T-cell (primary cell): Measurements from ENCODE around the gene SLC6A6. TPM values are rescaled to one million over a fixed set of nuclear protein-coding genes. Genes with fewer than 3 reads are reported as not detected.

Experiments
- ATAC-seq, 4 experiments: fragments of 200-7000 bp in 3 of 4; fragments of 150-1000 bp in 1 of 4; cut with Tn5 transposase; replicated peaks in 1 of 4; 1 replicate in 3 of 4; 2 replicates in 1 of 4; pipeline ENCODE4 v1.10.0; 2021; ENCODE audit warnings: moderate library complexity in 3 of 4, mild to moderate bottlenecking in 2 of 4, moderate number of reproducible peaks in 1 of 4
- CTCF ChIA-PET, 2 donors: fragments of 300-600 bp; sonication (Branson Sonifier 250); formaldehyde crosslinking; loops; one replicate each; lab custom pipeline; 2022; ENCODE audit warnings: antibody characterized with exemption in 2 of 2; lab: Charles Lee
- POLR2A ChIA-PET, 2 donors: fragments of 300-600 bp; sonication (Branson Sonifier 250); formaldehyde crosslinking; loops; one replicate each; lab custom pipeline; 2022; ENCODE audit warnings: antibody characterized with exemption in 2 of 2; lab: Charles Lee
- DNase-seq, 35 experiments: peaks; one replicate each; pipeline versions ENCODE4 v3.0.0 to v3.0.0-alpha.2; 2013 to 2023
- H3K27ac ChIP-seq: one replicate; pipeline ENCODE4 v1.5.1; 2013; ENCODE audit warnings: low read length
- H3K27me3 ChIP-seq, 2 experiments: replicated peaks in 1 of 2; 1 replicate in 1 of 2; 2 replicates in 1 of 2; pipeline versions ENCODE4 v1.6.1 to v1.7.0; 2013; ENCODE audit warnings: low read length in 1 of 2, mixed read lengths in 1 of 2; ENCODE audit not compliant: control insufficient read depth in 2 of 2, insufficient read depth in 2 of 2; ENCODE audit errors: extremely low read depth in 1 of 2
- H3K36me3 ChIP-seq, 2 donors: 1 replicate in 1 of 2; 2 replicates in 1 of 2; pipeline versions ENCODE4 v1.6.1 to v1.7.0; 2013; ENCODE audit warnings: low read length in 1 of 2; ENCODE audit not compliant: control insufficient read depth in 2 of 2, insufficient read depth in 1 of 2; ENCODE audit errors: extremely low read depth in 1 of 2
- H3K4me1 ChIP-seq, 2 experiments: 1 replicate in 1 of 2; 2 replicates in 1 of 2; pipeline versions ENCODE4 v1.6.1 to v1.7.0; 2013; ENCODE audit warnings: low read length in 2 of 2, mixed read lengths in 1 of 2; ENCODE audit not compliant: insufficient read depth in 2 of 2, control insufficient read depth in 1 of 2; ENCODE audit errors: extremely low read depth in 1 of 2
- H3K4me3 ChIP-seq, 2 donors: 1 replicate in 1 of 2; 2 replicates in 1 of 2; pipeline versions ENCODE4 v1.5.1 to v1.7.0; 2013; ENCODE audit warnings: mild to moderate bottlenecking in 2 of 2, low read length in 1 of 2, moderate library complexity in 1 of 2; ENCODE audit not compliant: control insufficient read depth in 1 of 2; ENCODE audit errors: extremely low read depth in 1 of 2
- H3K9me3 ChIP-seq: 2 replicates; pipeline ENCODE4 v1.7.0; 2013
- H3K27ac Mint-ChIP-seq, 2 donors: one replicate each; pipeline ENCODE4 v1.8.0; 2020 to 2021; ENCODE audit warnings: mild to moderate bottlenecking in 2 of 2, mixed read lengths in 2 of 2
- H3K27me3 Mint-ChIP-seq, 2 donors: one replicate each; pipeline ENCODE4 v1.8.0; 2021 to 2022; ENCODE audit warnings: mixed read lengths in 2 of 2
- H3K36me3 Mint-ChIP-seq: one replicate; pipeline ENCODE4 v1.8.0; 2021; ENCODE audit warnings: mixed read lengths
- H3K4me1 Mint-ChIP-seq, 3 donors: one replicate each; pipeline ENCODE4 v1.8.0; 2020 to 2022; ENCODE audit warnings: mixed read lengths in 3 of 3, mild to moderate bottlenecking in 1 of 3
- H3K4me3 Mint-ChIP-seq, 3 donors: one replicate each; pipeline ENCODE4 v1.8.0; 2020 to 2022; ENCODE audit warnings: mild to moderate bottlenecking in 3 of 3, mixed read lengths in 3 of 3, moderate library complexity in 3 of 3
- H3K9me3 Mint-ChIP-seq, 3 donors: one replicate each; pipeline ENCODE4 v1.8.0; 2020 to 2022; ENCODE audit warnings: mixed read lengths in 3 of 3
- WGBS: methylation state at CpG from one replicate; pipeline ENCODE4 v1.1.5; 2013; ENCODE audit warnings: missing lambda C conversion rate; ENCODE audit not compliant: insufficient coverage; 5-methylcytosine and 5-hydroxymethylcytosine counted together
- total RNA-seq, 35 experiments: library from RNA in 6 of 35; stranded (reverse) in 6 of 35; fragments of 120-200 nt in 1 of 35; gene quantifications; one replicate each; pipeline versions ENCODE4 v1.2.1 to v1.2.4 and lab custom pipeline; 2013 to 2026

The SLC6A6 gene
- total RNA-seq, 5 donors from 2014 or later (not counting 1 experiment from before 2014, with no cell fraction given) = 49.3 to 72.5 (median 63.6) TPM

- peaks cover 0 to 5% of the 10 kb centered on the region in 2 experiments for H3K27me3 ChIP-seq
- WGBS = 97% methylated on average over 5 of the region's 6 CpGs
- CTCF ChIA-PET = interaction anchor here in 1 of 2 donors (0.9 kb wide), 1 partner anchor 14 kb away, joined by 3 read pairs; no protein-coding TSS in a partner anchor
- H3K27ac ChIP-seq = no peak overlapping the region
- no peaks in the 10 kb centered on the region for H3K36me3 ChIP-seq
- H3K4me3 Mint-ChIP-seq = no peak overlapping the region
- peak overlapping the region; percentile 83 to 84 for H3K27ac Mint-ChIP-seq
- ATAC-seq = no peak
- peaks cover 0 to 25% of the 10 kb centered on the region in 2 experiments for H3K4me1 ChIP-seq
- H3K4me1 Mint-ChIP-seq = peaks cover 13 to 27% (median 17%) of the 10 kb centered on the region in 3 donors
- H3K4me3 ChIP-seq = no peak overlapping the region
- H3K9me3 Mint-ChIP-seq = peaks cover 0 to 8% (median 0%) of the 10 kb centered on the region in 3 donors
- no peaks in the 10 kb centered on the region for H3K36me3 Mint-ChIP-seq
- no peaks in the 10 kb centered on the region for H3K9me3 ChIP-seq
- no peak for DNase-seq
- peaks cover 0 to 1% of the 10 kb centered on the region in 2 donors for H3K27me3 Mint-ChIP-seq
- POLR2A ChIA-PET = no interaction called here
Observed at GRCh38 chr3:14377044-14377837, 25.2 kb upstream of the SLC6A6 start.

- CTCF ChIA-PET = interaction anchor here in 1 of 2 donors (0.8 to 0.9 kb wide), 2 partner anchors 14 to 25 kb away, joined by 3 read pairs; partner anchors contain the start of gene SLC6A6
- H3K4me1 Mint-ChIP-seq = peaks cover 13 to 27% (median 17%) of the 10 kb centered on the region in 3 donors
- H3K4me1 ChIP-seq = peaks cover 0 to 25% of the 10 kb centered on the region in 2 experiments
- no peaks in the 10 kb centered on the region for H3K27me3 ChIP-seq
- H3K4me3 Mint-ChIP-seq = no peak overlapping the region
- POLR2A ChIA-PET = no interaction called here
- H3K36me3 ChIP-seq = no peaks in the 10 kb centered on the region
- no peaks in the 10 kb centered on the region for H3K36me3 Mint-ChIP-seq
- peaks cover 0 to 8% (median 0%) of the 10 kb centered on the region in 3 donors for H3K9me3 Mint-ChIP-seq
- WGBS = 0% methylated on average over 2 of the region's 3 CpGs
- peaks cover 0 to 1% of the 10 kb centered on the region in 2 donors for H3K27me3 Mint-ChIP-seq
- no peaks in the 10 kb centered on the region for H3K9me3 ChIP-seq
- ATAC-seq (peak; percentile 73 to 88 (median 80)), DNase-seq (peak in 34 of 35 experiments; percentile 5 to 62 (median 24))
- H3K4me3 ChIP-seq = no peak overlapping the region
- no peak overlapping the region for H3K27ac ChIP-seq
- peak overlapping the region; percentile 83 to 84 for H3K27ac Mint-ChIP-seq
Observed at GRCh38 chr3:14377838-14378169, 24.6 kb upstream of the SLC6A6 start.

- Histone ChIP-seq H3K36me3 (no peaks in the 10 kb centered on the region), H3K4me1 (peaks cover 0 to 25% of the 10 kb centered on the region in 2 experiments), H3K4me3 (no peak overlapping the region), H3K27me3 (no peaks in the 10 kb centered on the region), H3K9me3 (no peaks in the 10 kb centered on the region), H3K27ac (no peak overlapping the region)
- ATAC-seq (no peak), DNase-seq (no peak)
- Mint-ChIP-seq H3K9me3 (peaks cover 0 to 8% (median 0%) of the 10 kb centered on the region in 3 donors), H3K4me1 (peaks cover 13 to 27% (median 17%) of the 10 kb centered on the region in 3 donors), H3K4me3 (no peak overlapping the region), H3K36me3 (no peaks in the 10 kb centered on the region), H3K27ac (no peak overlapping the region), H3K27me3 (no peaks in the 10 kb centered on the region)
- CTCF ChIA-PET = interaction anchor here in 1 of 2 donors (0.8 kb wide), 1 partner anchor 24 kb away, joined by 3 read pairs; the partner anchor contains the start of gene SLC6A6
- WGBS = 93% methylated on average over 4 of the region's 4 CpGs
- POLR2A ChIA-PET = no interaction called here
Observed at GRCh38 chr3:14378415-14378814, 24.0 kb upstream of the SLC6A6 start.

DNA sequence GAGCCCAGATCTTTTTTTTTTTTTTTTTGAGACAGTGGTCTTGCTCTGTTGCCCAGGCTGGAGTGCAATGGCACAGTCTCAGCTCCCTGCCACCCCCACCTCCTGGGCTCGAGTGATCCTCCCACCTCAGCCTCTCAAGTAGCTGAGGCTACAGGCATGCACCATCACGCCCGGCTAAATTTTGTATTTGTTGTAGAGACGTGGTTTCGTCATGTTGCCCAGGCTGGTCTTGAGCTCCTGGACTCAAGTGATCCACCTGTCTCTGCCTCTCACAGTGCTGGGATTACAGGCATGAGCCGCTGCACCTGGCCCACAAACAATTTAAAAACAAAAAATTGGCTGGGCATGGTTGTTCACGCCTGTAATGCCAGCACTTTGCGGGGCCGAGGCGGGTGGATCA lies 22.6 kb upstream of the SLC6A6 start:
- ATAC-seq = no peak
- Histone ChIP-seq H3K4me3 (no peak overlapping the region), H3K27ac (no peak overlapping the region), H3K9me3 (no peaks in the 10 kb centered on the region), H3K27me3 (no peaks in the 10 kb centered on the region), H3K4me1 (peaks cover 0 to 25% of the 10 kb centered on the region in 2 experiments), H3K36me3 (no peaks in the 10 kb centered on the region)
- no peaks in the 10 kb centered on the region for H3K27me3 Mint-ChIP-seq
- no peak overlapping the region for H3K27ac Mint-ChIP-seq
- peaks cover 0 to 8% (median 0%) of the 10 kb centered on the region in 3 donors for H3K9me3 Mint-ChIP-seq
- ChIA-PET CTCF (interaction anchor here in 1 of 2 donors (0.6 to 0.7 kb wide), 5 partner anchors 89 to 1085 kb away, joined by 3 to 8 read pairs (median 4); no protein-coding TSS in a partner anchor), POLR2A (interaction anchor here in 1 of 2 donors (0.6 kb wide), 1 partner anchor 1720 kb away, joined by 3 read pairs; no protein-coding TSS in a partner anchor)
- 80% methylated on average over 1 of the region's 10 CpGs for WGBS
- no peaks in the 10 kb centered on the region for H3K36me3 Mint-ChIP-seq
- no peak for DNase-seq
- H3K4me1 Mint-ChIP-seq = peaks cover 13 to 27% (median 17%) of the 10 kb centered on the region in 3 donors
- H3K4me3 Mint-ChIP-seq = no peak overlapping the region

- H3K27ac ChIP-seq = no peak overlapping the region
- H3K27ac Mint-ChIP-seq = no peak overlapping the region
- no peak overlapping the region for H3K4me3 ChIP-seq
- H3K4me1 Mint-ChIP-seq = no peaks in the 10 kb centered on the region
- H3K9me3 Mint-ChIP-seq = no peaks in the 10 kb centered on the region
- H3K36me3 ChIP-seq = no peaks in the 10 kb centered on the region
- no peaks in the 10 kb centered on the region for H3K36me3 Mint-ChIP-seq
- ATAC-seq (no peak), DNase-seq (no peak)
- ChIA-PET CTCF (no interaction called here), POLR2A (no interaction called here)
- H3K4me3 Mint-ChIP-seq = no peak overlapping the region
- 80% methylated on average over 8 of the region's 9 CpGs for WGBS
- H3K4me1 ChIP-seq = no peaks in the 10 kb centered on the region
- H3K9me3 ChIP-seq = no peaks in the 10 kb centered on the region
- peaks cover 0 to 9% of the 10 kb centered on the region in 2 experiments for H3K27me3 ChIP-seq
- H3K27me3 Mint-ChIP-seq = no peaks in the 10 kb centered on the region
Observed at GRCh38 chr3:14386254-14386653, 16.2 kb upstream of the SLC6A6 start.

GRCh38 chr3:14388201-14388600 lies 14.2 kb upstream of the SLC6A6 start:
- DNase-seq = no peak

More at GRCh38 chr3:14388201-14388600, 14.2 kb upstream of the SLC6A6 start:
- ChIA-PET POLR2A (no interaction called here), CTCF (no interaction called here)
- peaks cover 0 to 2% of the 10 kb centered on the region in 2 donors for H3K27me3 Mint-ChIP-seq
- Histone ChIP-seq H3K36me3 (no peaks in the 10 kb centered on the region), H3K27ac (no peak overlapping the region), H3K9me3 (no peaks in the 10 kb centered on the region), H3K4me1 (no peaks in the 10 kb centered on the region), H3K27me3 (peaks cover 0 to 18% of the 10 kb centered on the region in 2 experiments), H3K4me3 (no peak overlapping the region)
- no peak for ATAC-seq
- H3K9me3 Mint-ChIP-seq = no peaks in the 10 kb centered on the region
- no peak overlapping the region for H3K27ac Mint-ChIP-seq
- no peaks in the 10 kb centered on the region for H3K4me1 Mint-ChIP-seq
- no peaks in the 10 kb centered on the region for H3K36me3 Mint-ChIP-seq
- H3K4me3 Mint-ChIP-seq = no peak overlapping the region
- WGBS = 67% methylated on average over 2 of the region's 5 CpGs
